H1 (cell line): ENCODE data around the gene RANBP17. TPM values are rescaled to one million over a fixed set of nuclear protein-coding genes. Genes with fewer than 3 reads are reported as not detected.

ENCODE experiments used
- CTCF ChIA-PET: fragments of 300-600 bp; sonication (Branson Sonifier 250); formaldehyde crosslinking; loops from one replicate; lab custom pipeline; 2021; ENCODE audit not compliant: partially characterized antibody; lab: Charles Lee
- POLR2A ChIA-PET: fragments of 300-600 bp; sonication (Branson Sonifier 250); formaldehyde crosslinking; loops from one replicate; lab custom pipeline; 2021; ENCODE audit warnings: inconsistent platforms; ENCODE audit not compliant: partially characterized antibody; lab: Charles Lee
- DNase-seq, 2 experiments: peaks; one replicate each; pipeline versions ENCODE4 v3.0.0 to v3.0.0-alpha.2; 2010 to 2022; ENCODE audit warnings: low spot score in 2 of 2, low read depth in 1 of 2, mixed read lengths in 1 of 2
- FAIRE-seq: peaks from 2 replicates; lab custom pipeline; 2011; peaks lifted over from hg19 to GRCh38; lab: Jason Lieb, UNC
- H2AFZ ChIP-seq: 2 replicates; pipeline ENCODE4 v1.8.1; 2012; ENCODE audit warnings: low read length, inconsistent platforms
- H2AK5ac ChIP-seq: 2 replicates; pipeline ENCODE4 v1.6.1; 2013; ENCODE audit warnings: low read depth, low read length
- H2BK120ac ChIP-seq: replicated peaks from 2 replicates; pipeline ENCODE3; 2013; ENCODE audit warnings: low read depth, low read length, inconsistent platforms
- H2BK12ac ChIP-seq: 2 replicates; pipeline ENCODE4 v1.6.1; 2013; ENCODE audit warnings: low read depth, low read length
- H2BK15ac ChIP-seq: 2 replicates; pipeline ENCODE4 v1.6.1; 2013; ENCODE audit warnings: low read length
- H2BK20ac ChIP-seq: 2 replicates; pipeline ENCODE4 v1.6.1; 2013; ENCODE audit warnings: low read length
- H2BK5ac ChIP-seq: 2 replicates; pipeline ENCODE4 v1.6.1; 2013; ENCODE audit warnings: low read depth, low read length
- H3K14ac ChIP-seq: 2 replicates; pipeline ENCODE4 v1.6.1; 2013; ENCODE audit warnings: inconsistent platforms; ENCODE audit not compliant: insufficient read length
- H3K18ac ChIP-seq: 2 replicates; pipeline ENCODE4 v1.6.1; 2013; ENCODE audit warnings: low read length; ENCODE audit errors: extremely low read depth
- H3K23ac ChIP-seq: 2 replicates; pipeline ENCODE4 v1.6.1; 2013; ENCODE audit warnings: inconsistent platforms; ENCODE audit not compliant: insufficient read length
- H3K23me2 ChIP-seq: 2 replicates; pipeline ENCODE4 v1.6.1; 2013; ENCODE audit warnings: low read depth, low read length
- H3K27ac ChIP-seq: 2 replicates; pipeline ENCODE4 v1.6.1; 2011; ENCODE audit warnings: low read depth, low read length, inconsistent platforms
- H3K27me3 ChIP-seq, 4 experiments: replicated peaks in 1 of 4; 1 replicate in 1 of 4; 2 replicates in 3 of 4; pipeline versions ENCODE4 v1.6.1 to v1.8.1; 2011 to 2013; ENCODE audit warnings: low read length in 3 of 4, mild to moderate bottlenecking in 3 of 4, inconsistent platforms in 2 of 4, mixed read lengths in 2 of 4, moderate library complexity in 1 of 4; ENCODE audit not compliant: control insufficient read depth in 3 of 4, insufficient read depth in 3 of 4; ENCODE audit errors: extremely low read depth in 1 of 4
- H3K36me3 ChIP-seq, 4 experiments: 2 replicates each; pipeline versions ENCODE4 v1.6.1 to v1.8.1; 2011 to 2013; ENCODE audit warnings: mild to moderate bottlenecking in 4 of 4, low read length in 3 of 4, moderate library complexity in 2 of 4, control low read depth in 1 of 4, inconsistent platforms in 1 of 4; ENCODE audit not compliant: insufficient read depth in 4 of 4, control insufficient read depth in 2 of 4
- H3K4ac ChIP-seq: replicated peaks from 2 replicates; pipeline ENCODE3; 2013; ENCODE audit warnings: low read length, low read depth, mixed read lengths, inconsistent platforms; ENCODE audit not compliant: insufficient read length
- H3K4me1 ChIP-seq, 4 experiments: replicated peaks in 1 of 4; 1 replicate in 1 of 4; 2 replicates in 3 of 4; pipeline versions ENCODE4 v1.6.1 to v1.8.1; 2011 to 2013; ENCODE audit warnings: low read length in 3 of 4, inconsistent platforms in 2 of 4, mixed read lengths in 1 of 4; ENCODE audit not compliant: insufficient read depth in 4 of 4, control insufficient read depth in 3 of 4
- H3K4me2 ChIP-seq, 2 experiments: 2 replicates each; pipeline versions ENCODE4 v1.6.1 to v1.8.1; 2011 to 2013; ENCODE audit warnings: low read depth in 2 of 2, low read length in 2 of 2, control low read depth in 1 of 2, inconsistent platforms in 1 of 2, mild to moderate bottlenecking in 1 of 2; ENCODE audit not compliant: insufficient read depth in 1 of 2
- H3K4me3 ChIP-seq, 4 experiments: fragments of 200-600, 300-600 bp in 1 of 4; sonication (generic), shearing (Covaris generic), sonication (Bioruptor Twin) in 1 of 4; 2 replicates each; pipeline versions ENCODE4 v1.5.1 to v1.8.1; 2011 to 2016; ENCODE audit warnings: low read length in 4 of 4, low read depth in 3 of 4, control low read depth in 2 of 4, inconsistent platforms in 2 of 4, mild to moderate bottlenecking in 2 of 4, mixed read lengths in 1 of 4, moderate library complexity in 1 of 4; ENCODE audit not compliant: insufficient read depth in 2 of 4; ENCODE audit errors: extremely low read depth in 1 of 4
- H3K56ac ChIP-seq: replicated peaks from 2 replicates; pipeline ENCODE3; 2013; ENCODE audit warnings: low read depth, mild to moderate bottlenecking, mixed read lengths, low read length, inconsistent platforms; ENCODE audit not compliant: insufficient read length
- H3K79me1 ChIP-seq: 2 replicates; pipeline ENCODE4 v1.6.1; 2013; ENCODE audit warnings: low read depth, low read length, control low read depth
- H3K79me2 ChIP-seq, 2 experiments: 2 replicates each; pipeline versions ENCODE4 v1.6.1 to v1.8.1; 2012 to 2013; ENCODE audit warnings: low read length in 2 of 2, mild to moderate bottlenecking in 2 of 2, inconsistent platforms in 1 of 2; ENCODE audit not compliant: insufficient read depth in 2 of 2, control insufficient read depth in 1 of 2
- H3K9ac ChIP-seq, 4 experiments: replicated peaks in 1 of 4; 1 replicate in 1 of 4; 2 replicates in 3 of 4; pipeline versions ENCODE4 v1.6.1 to v1.8.1; 2011 to 2013; ENCODE audit warnings: low read depth in 3 of 4, low read length in 3 of 4, control low read depth in 2 of 4, mild to moderate bottlenecking in 2 of 4, moderate library complexity in 2 of 4, inconsistent platforms in 1 of 4; ENCODE audit errors: extremely low read depth in 1 of 4
- H3K9me3 ChIP-seq, 2 experiments: 2 replicates each; pipeline versions ENCODE4 v1.6.1 to v1.8.1; 2012 to 2013; ENCODE audit warnings: mild to moderate bottlenecking in 2 of 2, moderate library complexity in 2 of 2, control low read depth in 1 of 2, inconsistent platforms in 1 of 2, low read depth in 1 of 2, low read length in 1 of 2, mixed read lengths in 1 of 2; ENCODE audit not compliant: insufficient read depth in 2 of 2
- H4K20me1 ChIP-seq, 2 experiments: replicated peaks in 1 of 2; 2 replicates each; pipeline versions ENCODE3 to v1.8.1; 2011 to 2013; ENCODE audit warnings: inconsistent platforms in 2 of 2, low read length in 2 of 2, mild to moderate bottlenecking in 1 of 2; ENCODE audit not compliant: insufficient read depth in 2 of 2, control insufficient read depth in 1 of 2
- H4K5ac ChIP-seq: 2 replicates; pipeline ENCODE4 v1.6.1; 2013; ENCODE audit warnings: low read length, low read depth, mixed read lengths, inconsistent platforms; ENCODE audit not compliant: insufficient read length
- H4K8ac ChIP-seq: 2 replicates; pipeline ENCODE4 v1.8.0; 2013; ENCODE audit warnings: mild to moderate bottlenecking, moderate library complexity, low read length, inconsistent platforms; ENCODE audit not compliant: insufficient read depth; ENCODE audit errors: extremely low read depth
- H4K91ac ChIP-seq: replicated peaks from 2 replicates; pipeline ENCODE3; 2013; ENCODE audit warnings: low read length, mixed read lengths, inconsistent platforms; ENCODE audit not compliant: insufficient read length
- ASH2L ChIP-seq: fragments of 200-600, 300-600 bp; sonication (generic); IDR thresholded peaks from one replicate; pipeline ENCODE4 v1.7.1; 2017; ENCODE audit warnings: low read length
- CTCF ChIP-seq, 3 experiments: IDR thresholded peaks; 1 replicate in 2 of 3; 2 replicates in 1 of 3; pipeline versions ENCODE4 v1.5.1 to v1.6.1; 2011; ENCODE audit warnings: low read length in 3 of 3, mild to moderate bottlenecking in 3 of 3, inconsistent platforms in 2 of 3, low read depth in 1 of 3, moderate library complexity in 1 of 3; ENCODE audit not compliant: insufficient read depth in 1 of 3; ENCODE audit errors: control extremely low read depth in 1 of 3
- E2F6 ChIP-seq: IDR thresholded peaks from 2 replicates; pipeline ENCODE4 v1.6.1; 2012; ENCODE audit warnings: inconsistent platforms
- JUND ChIP-seq: IDR thresholded peaks from 2 replicates; pipeline ENCODE4 v1.6.1; 2011; ENCODE audit warnings: mild to moderate bottlenecking, improper control_type of control experiment, low read length
- KDM4A ChIP-seq: IDR thresholded peaks from one replicate; pipeline ENCODE4 v1.7.1; 2012; ENCODE audit warnings: low read depth, mild to moderate bottlenecking, moderate library complexity, low read length, inconsistent platforms; ENCODE audit not compliant: severe bottlenecking
- POLR2A ChIP-seq, 2 experiments: IDR thresholded peaks; 1 replicate in 1 of 2; 2 replicates in 1 of 2; pipeline ENCODE4 v1.6.1; 2011; ENCODE audit warnings: low read depth in 2 of 2, low read length in 2 of 2, mild to moderate bottlenecking in 2 of 2; ENCODE audit errors: control extremely low read depth in 1 of 2
- RXRA ChIP-seq: IDR thresholded peaks from 2 replicates; pipeline ENCODE4 v1.6.1; 2011; ENCODE audit warnings: low read depth, mild to moderate bottlenecking, low read length, moderate library complexity; ENCODE audit not compliant: insufficient read depth
- SP2 ChIP-seq: IDR thresholded peaks from 2 replicates; pipeline ENCODE4 v1.6.1; 2012; ENCODE audit warnings: mild to moderate bottlenecking, low read length, inconsistent platforms
- SRF ChIP-seq: IDR thresholded peaks from 2 replicates; pipeline ENCODE4 v1.6.1; 2011; ENCODE audit warnings: mild to moderate bottlenecking, low read depth, low read length, moderate library complexity
- TBP ChIP-seq: IDR thresholded peaks from 2 replicates; pipeline ENCODE4 v1.6.1; 2011; ENCODE audit warnings: low read depth, low read length, improper control_type of control experiment
- WGBS, 2 experiments: shearing (Covaris generic) in 1 of 2; methylation state at CpG; one replicate each; pipeline versions ENCODE4 v1.1.6 to v1.1.7; 2013 to 2015; ENCODE audit warnings: low lambda C conversion rate in 2 of 2, mixed read lengths in 2 of 2, inconsistent platforms in 1 of 2, low coverage in 1 of 2, missing lambda C conversion rate in 1 of 2; ENCODE audit not compliant: insufficient replicate concordance in 2 of 2, insufficient coverage in 1 of 2, insufficient read length in 1 of 2; ENCODE audit errors: extremely low coverage in 1 of 2, missing lambda C conversion rate in 1 of 2; 5-methylcytosine and 5-hydroxymethylcytosine counted together
- polyA plus RNA-seq, 7 experiments: library from polyadenylated mRNA; depleted of rRNA in 3 of 7; stranded (reverse) in 5 of 7; unstranded in 2 of 7; fragments of >200 nt in 5 of 7; fragments of 200-250 nt in 2 of 7; gene quantifications; 1 replicate in 5 of 7; 2 replicates in 1 of 7; 4 replicates in 1 of 7; pipeline versions ENCODE4 v1.2.1 to v1.2.3, GENCODE V29; 2011 to 2013; ENCODE audit warnings: missing spikeins in 2 of 7, mixed read lengths in 2 of 7
- total RNA-seq: library from RNA; stranded (reverse); fragmentation: NEBNext Ultra II Directional; extraction: Animal tissue kit (Norgen Biotek cat#: 25700); gene quantifications from 2 replicates; pipeline ENCODE4 v1.2.1, GENCODE V29; 2021

The RANBP17 gene
- total and polyA plus RNA-seq, 2 of the 8 experiments (the other 6 are each of a cell fraction or from before 2014, with no cell fraction given) = 8.6 to 21.3 TPM

- Histone ChIP-seq H3K4me3 (no peak overlapping the region), H4K20me1 (peaks cover 0 to 1% of the 10 kb centered on the region in 2 experiments), H3K79me2 (no peaks in the 10 kb centered on the region), H3K23me2 (no peaks in the 10 kb centered on the region), H3K4me1 (peaks cover 0 to 3% (median 0%) of the 10 kb centered on the region in 4 experiments; a peak in 1 of 7 replicates), H3K27me3 (no peaks in the 10 kb centered on the region), H2BK15ac (no peak overlapping the region), H3K36me3 (no peaks in the 10 kb centered on the region), H3K79me1 (no peaks in the 10 kb centered on the region), H4K8ac (no peak overlapping the region), H2BK120ac (no peak overlapping the region), H4K5ac (no peak overlapping the region), H3K14ac (no peak overlapping the region), H3K4ac (no peak overlapping the region), H2BK12ac (no peak overlapping the region), H2BK20ac (no peak overlapping the region), H3K56ac (no peak overlapping the region), H3K27ac (no peak overlapping the region), H3K18ac (no peak overlapping the region), H2AFZ (no peak overlapping the region), H3K9ac (no peak overlapping the region), H2AK5ac (no peak overlapping the region), H3K23ac (no peak overlapping the region), H3K9me3 (no peaks in the 10 kb centered on the region), H4K91ac (no peak overlapping the region), H2BK5ac (no peak overlapping the region), H3K4me2 (no peak overlapping the region)
- FAIRE-seq (no peak), DNase-seq (no peak)
- WGBS, 2 experiments = 94% methylated on average over 1 of the region's 1 CpG; no CpG with 5 or more reads in 1 of the 2 experiments
- CTCF ChIA-PET = no interaction called here
- TF ChIP-seq JUND (no peak), POLR2A (IDR thresholded peaks at IDR 0.05; ENCODE audit: control extremely low read depth in 1 of 2, low read depth in 2 of 2, low read length in 2 of 2) (no peak), SP2 (no peak), TBP (no peak), E2F6 (no peak), KDM4A (no peak), CTCF (IDR thresholded peaks at IDR 0.05; ENCODE audit: control extremely low read depth in 1 of 3, insufficient read depth in 1 of 3, low read depth in 1 of 3, low read length in 3 of 3) (no peak), SRF (no peak), RXRA (no peak), ASH2L (no peak)
- POLR2A ChIA-PET = no interaction called here
Measured at GRCh38 chr5:171158581-171158980, 296.8 kb downstream of the RANBP17 start.
